Measurements from ENCODE around the gene RPL22.

Gene RPL22

DNA sequence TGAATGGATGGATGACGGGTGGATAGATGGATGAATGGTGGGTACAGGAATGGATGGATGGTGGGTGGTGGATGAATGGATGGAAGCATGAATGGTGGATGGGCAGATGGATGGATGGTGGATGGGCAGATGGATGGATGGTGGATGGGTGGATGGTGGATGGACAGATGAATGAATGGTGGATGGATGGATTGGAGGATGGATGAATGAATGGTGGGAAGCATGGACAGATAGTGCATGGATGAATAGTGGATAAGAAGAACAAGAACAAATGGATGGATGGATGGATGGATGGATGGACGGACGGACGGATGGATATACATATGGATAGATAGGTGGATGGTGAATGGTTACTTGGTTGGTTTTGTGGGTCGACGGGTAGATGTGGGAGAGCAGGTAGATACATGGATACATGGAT lies 24.0 kb downstream of the RPL22 start:
- no peak overlapping the region for H3K27ac ChIP-seq
- no peak for TF ChIP-seq ZFX (IDR thresholded peaks at IDR 0.05)
- TF ChIP-seq, protein P1, sequence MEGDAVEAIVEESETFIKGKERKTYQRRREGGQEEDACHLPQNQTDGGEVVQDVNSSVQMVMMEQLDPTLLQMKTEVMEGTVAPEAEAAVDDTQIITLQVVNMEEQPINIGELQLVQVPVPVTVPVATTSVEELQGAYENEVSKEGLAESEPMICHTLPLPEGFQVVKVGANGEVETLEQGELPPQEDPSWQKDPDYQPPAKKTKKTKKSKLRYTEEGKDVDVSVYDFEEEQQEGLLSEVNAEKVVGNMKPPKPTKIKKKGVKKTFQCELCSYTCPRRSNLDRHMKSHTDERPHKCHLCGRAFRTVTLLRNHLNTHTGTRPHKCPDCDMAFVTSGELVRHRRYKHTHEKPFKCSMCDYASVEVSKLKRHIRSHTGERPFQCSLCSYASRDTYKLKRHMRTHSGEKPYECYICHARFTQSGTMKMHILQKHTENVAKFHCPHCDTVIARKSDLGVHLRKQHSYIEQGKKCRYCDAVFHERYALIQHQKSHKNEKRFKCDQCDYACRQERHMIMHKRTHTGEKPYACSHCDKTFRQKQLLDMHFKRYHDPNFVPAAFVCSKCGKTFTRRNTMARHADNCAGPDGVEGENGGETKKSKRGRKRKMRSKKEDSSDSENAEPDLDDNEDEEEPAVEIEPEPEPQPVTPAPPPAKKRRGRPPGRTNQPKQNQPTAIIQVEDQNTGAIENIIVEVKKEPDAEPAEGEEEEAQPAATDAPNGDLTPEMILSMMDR (conservative IDR thresholded peaks at IDR 0.05), result no peak

DNA sequence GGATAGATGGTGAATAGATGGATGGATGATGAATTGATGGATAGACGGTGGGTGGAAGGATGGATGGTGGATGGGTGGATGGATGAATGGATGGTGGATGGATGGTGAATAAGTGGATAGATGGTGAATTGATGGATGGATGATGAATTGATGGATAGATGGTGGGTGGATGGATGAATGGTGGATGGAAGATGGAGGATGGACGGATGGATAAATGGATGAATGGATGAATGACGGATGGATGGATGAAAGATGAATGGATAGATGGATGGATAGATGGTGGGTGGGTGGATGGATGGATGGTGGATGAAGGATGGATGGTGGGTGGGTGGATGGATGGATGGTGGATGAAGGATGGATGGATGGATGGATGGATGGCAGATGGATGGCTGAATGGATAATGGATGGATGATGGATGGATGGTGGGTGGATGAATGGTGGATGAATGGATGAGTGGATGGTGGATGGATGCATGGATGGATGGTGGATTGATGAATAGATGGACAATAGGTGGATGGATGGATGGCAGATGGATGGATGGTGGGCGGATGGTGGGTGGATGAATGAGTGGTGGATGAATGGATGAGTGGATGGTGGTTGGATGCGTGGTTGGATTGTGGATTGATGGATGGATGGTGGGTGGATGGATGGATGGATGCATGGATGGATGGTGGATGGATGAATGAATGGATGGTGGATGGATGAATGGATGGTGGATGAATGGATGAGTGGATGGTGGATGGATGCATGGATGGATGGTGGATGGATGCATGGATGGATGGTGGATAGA lies 24.6 kb downstream of the RPL22 start:
- no peak for TF ChIP-seq ZFX (IDR thresholded peaks at IDR 0.05)
- TF ChIP-seq, protein P1 (conservative IDR thresholded peaks at IDR 0.05), result no peak
- H3K27ac ChIP-seq, result no peak overlapping the region

DNA sequence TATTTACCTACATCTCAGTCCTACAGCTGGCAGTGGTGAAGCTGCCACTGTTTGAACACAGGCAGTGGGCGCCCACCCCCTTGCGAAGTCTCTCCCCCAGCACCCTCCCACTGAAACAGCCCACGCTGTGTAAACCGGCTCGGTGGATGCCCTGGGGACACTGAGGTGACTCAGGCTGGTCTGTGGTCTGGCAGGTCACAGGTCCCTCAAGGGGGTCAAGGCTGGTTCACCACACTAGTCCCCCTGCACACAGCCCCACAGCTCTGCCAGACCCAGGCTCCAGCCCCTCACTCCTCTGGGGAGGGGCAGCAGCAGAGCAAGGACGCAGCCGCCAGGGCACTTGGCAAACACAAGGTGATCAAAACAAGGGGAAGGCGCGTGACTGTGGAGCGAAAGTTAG lies 26.8 kb downstream of the RPL22 start:
- no peak overlapping the region for H3K27ac ChIP-seq
- TF ChIP-seq, protein P1 (conservative IDR thresholded peaks at IDR 0.05), result no peak
- no peak for TF ChIP-seq ZFX (IDR thresholded peaks at IDR 0.05)

DNA sequence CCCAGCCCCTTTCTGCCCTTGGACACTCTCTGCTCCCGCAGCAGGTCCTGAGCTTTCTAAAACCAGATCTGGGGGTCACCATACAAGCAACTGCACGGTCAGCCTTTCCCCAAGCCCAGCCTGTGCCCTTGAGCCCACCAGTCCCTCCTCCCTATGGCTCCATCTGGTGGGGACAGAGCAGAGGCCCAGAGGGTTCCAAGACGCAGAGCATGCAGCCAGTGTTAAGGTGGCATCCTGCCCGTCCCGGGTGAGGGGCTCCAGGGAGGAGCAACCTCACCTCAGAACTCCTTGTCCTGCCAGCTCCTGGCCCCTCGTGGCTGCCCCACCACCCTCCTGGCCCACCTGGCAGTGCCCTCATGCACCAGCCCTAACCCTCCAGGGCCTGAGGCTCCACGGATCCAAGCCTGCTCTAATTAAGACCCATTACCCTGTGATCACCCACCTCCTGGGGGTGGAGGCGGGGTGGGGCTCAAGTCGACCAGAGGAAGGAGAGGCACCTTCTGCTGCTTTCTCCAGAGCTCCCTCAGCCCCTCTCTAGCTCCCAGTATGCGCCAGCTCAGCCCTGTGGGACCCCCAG lies 27.8 kb downstream of the RPL22 start:
- no peak for TF ChIP-seq ZFX (IDR thresholded peaks at IDR 0.05)
- TF ChIP-seq, protein P1 (conservative IDR thresholded peaks at IDR 0.05), result no peak; the same call in 1 of the 2 replicates
- H3K27ac ChIP-seq, result no peak overlapping the region

DNA sequence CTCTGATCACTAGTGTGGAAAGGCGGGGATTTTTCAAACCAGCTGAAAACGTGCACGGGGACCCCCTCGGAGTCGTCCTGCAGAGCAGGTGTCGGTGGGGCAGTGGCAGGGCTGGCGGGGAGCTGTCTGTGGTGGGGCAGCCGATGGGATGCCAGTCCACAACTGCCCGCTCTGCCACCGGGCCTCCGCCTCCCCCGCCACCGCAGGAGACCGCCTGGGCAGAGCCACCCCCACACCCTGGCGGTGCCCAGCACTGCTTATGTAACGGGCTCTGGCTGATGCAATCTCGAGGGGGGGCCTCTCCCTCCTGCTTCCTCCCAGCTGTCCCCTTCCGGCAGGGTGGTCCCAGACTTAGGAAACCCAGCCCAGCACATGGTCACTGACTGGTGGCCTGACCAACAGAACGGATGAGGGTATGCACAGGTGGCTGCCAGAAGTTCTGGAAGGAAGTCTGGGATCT lies 28.6 kb downstream of the RPL22 start:
- H3K27ac ChIP-seq, result no peak overlapping the region

DNA sequence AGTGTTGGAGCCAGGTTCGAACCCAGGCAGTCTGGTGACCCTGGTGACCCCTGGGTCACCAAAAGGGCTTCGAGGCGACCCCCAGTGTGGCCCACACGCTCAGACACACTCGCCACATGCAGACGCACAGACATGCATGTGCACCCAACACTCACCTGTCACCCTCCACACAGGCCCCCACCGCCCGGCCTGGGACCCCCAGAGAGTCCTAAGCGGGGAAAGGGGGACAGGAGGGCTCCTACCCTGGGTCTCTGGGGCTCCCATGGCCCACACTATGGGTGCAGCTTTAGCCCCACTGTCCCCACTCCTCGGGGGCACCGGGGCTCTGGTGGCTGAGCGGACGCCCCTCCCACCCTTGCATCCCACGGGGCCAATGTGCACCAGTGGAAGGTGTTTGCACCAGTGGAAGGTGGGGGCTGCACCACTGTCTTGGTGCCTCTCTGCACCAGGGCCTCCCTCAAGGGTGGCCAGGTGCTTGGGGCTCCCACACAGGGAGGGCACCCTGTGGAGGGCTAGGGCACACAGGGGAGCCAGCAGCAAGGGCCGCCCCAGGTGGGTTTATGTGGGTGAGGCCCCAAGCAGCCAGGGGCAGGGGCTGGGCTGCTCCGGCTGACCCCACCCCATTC lies 29.2 kb downstream of the RPL22 start:
- TF ChIP-seq, protein P1 (conservative IDR thresholded peaks at IDR 0.05), result no peak
- TF ChIP-seq ZFX (IDR thresholded peaks at IDR 0.05), result no peak
- no peak overlapping the region for H3K27ac ChIP-seq

More for the DNA sequence above, 28.6 kb downstream of the RPL22 start:
- no peak for TF ChIP-seq ZFX (IDR thresholded peaks at IDR 0.05)
- TF ChIP-seq, protein P1 (conservative IDR thresholded peaks at IDR 0.05), result no peak
